HepG2 (cell line): Measurements from ENCODE around the gene TMEM41A. TPM values are rescaled to one million over a fixed set of nuclear protein-coding genes. Genes with fewer than 3 reads are reported as not detected.

Experiments
- ATAC-seq: fragments of 200-7000 bp; cut with Tn5 transposase; 3 replicates; pipeline ENCODE4 v1.9.1; 2020; ENCODE audit warnings: mild to moderate bottlenecking, moderate library complexity
- BruUV-seq: library from RNA; stranded (reverse); fragments of 400-500 nt; replicated peaks from 2 replicates; lab custom pipeline; 2021; lab: Mats Ljungman, UMichigan
- CTCF ChIA-PET: fragments of 300-600 bp; formaldehyde crosslinking; extraction: SDS; loops from one replicate; lab custom pipeline; 2021; ENCODE audit warnings: low total read pairs, inconsistent platforms, low intra/inter-chr PET ratio; lab: Yijun Ruan, JAX
- POLR2A ChIA-PET: fragments of 350-600 bp; sonication (Branson Sonifier 250); formaldehyde crosslinking; loops from one replicate; lab custom pipeline; 2020; ENCODE audit warnings: antibody characterized with exemption, inconsistent platforms; lab: Yijun Ruan, JAX
- DNase-seq: peaks from one replicate; pipeline ENCODE4 v3.0.0-alpha.2; 2015; ENCODE audit warnings: low spot score
- FAIRE-seq: peaks from 3 replicates; lab custom pipeline; 2011; peaks lifted over from hg19 to GRCh38; lab: Jason Lieb, UNC
- H2AFZ ChIP-seq: one replicate; pipeline ENCODE4 v1.6.1; 2011; ENCODE audit warnings: low read length, inconsistent platforms
- H3K27ac ChIP-seq: fragments of 300-600 bp; 3 replicates; pipeline ENCODE4 v1.8.0; 2011; ENCODE audit warnings: mixed run types, mild to moderate bottlenecking, mixed read lengths, low read length, inconsistent platforms; ENCODE audit not compliant: insufficient read depth; ENCODE audit errors: extremely low read length
- H3K27me3 ChIP-seq, 2 experiments: fragments of 200-600 bp in 1 of 2; 2 replicates in 1 of 2; 3 replicates in 1 of 2; pipeline versions ENCODE4 v1.6.0 to v1.8.0; 2011; ENCODE audit warnings: low read length in 2 of 2, mild to moderate bottlenecking in 2 of 2, moderate library complexity in 2 of 2, inconsistent platforms in 1 of 2; ENCODE audit not compliant: insufficient read depth in 2 of 2, control insufficient read depth in 1 of 2
- H3K36me3 ChIP-seq, 2 experiments: fragments of 200-600 bp in 1 of 2; replicated peaks in 1 of 2; 2 replicates in 1 of 2; 3 replicates in 1 of 2; pipeline versions ENCODE4 v1.5.1 to v1.8.0; 2011; ENCODE audit warnings: low read length in 2 of 2, inconsistent platforms in 1 of 2; ENCODE audit not compliant: insufficient read depth in 2 of 2, control insufficient read depth in 1 of 2
- H3K4me1 ChIP-seq: 2 replicates; pipeline ENCODE4 v1.5.1; 2012; ENCODE audit warnings: low read length, inconsistent platforms; ENCODE audit not compliant: insufficient read depth
- H3K4me2 ChIP-seq: 2 replicates; pipeline ENCODE4 v1.6.0; 2011; ENCODE audit warnings: low read depth, low read length, inconsistent platforms
- H3K4me3 ChIP-seq, 3 experiments: fragments of 200-600 bp in 1 of 3; sonication (generic), shearing (Covaris generic) in 1 of 3; replicated peaks in 1 of 3; 2 replicates each; pipeline ENCODE4 v1.5.1; 2011 to 2016; ENCODE audit warnings: low read length in 3 of 3, inconsistent platforms in 2 of 3, low read depth in 2 of 3, mild to moderate bottlenecking in 2 of 3, control low read depth in 1 of 3, mixed read lengths in 1 of 3; ENCODE audit not compliant: insufficient read depth in 1 of 3
- H3K79me2 ChIP-seq: one replicate; pipeline ENCODE4 v1.6.1; 2011; ENCODE audit warnings: low read length, inconsistent platforms; ENCODE audit not compliant: insufficient read depth
- H3K9ac ChIP-seq: 2 replicates; pipeline ENCODE4 v1.6.0; 2011; ENCODE audit warnings: mild to moderate bottlenecking, low read depth, low read length, inconsistent platforms; ENCODE audit not compliant: insufficient read depth
- H3K9me3 ChIP-seq: 2 replicates; pipeline ENCODE4 v1.5.1; 2012; ENCODE audit warnings: mild to moderate bottlenecking, low read length
- H4K20me1 ChIP-seq: 2 replicates; pipeline ENCODE4 v1.6.0; 2011; ENCODE audit warnings: inconsistent platforms, mild to moderate bottlenecking, low read length, moderate library complexity; ENCODE audit not compliant: insufficient read depth
- AGO2 ChIP-seq: fragments of 200-400 bp; formaldehyde crosslinking; optimal IDR thresholded peaks from 2 replicates; pipeline ENCODE3; 2017; ENCODE audit warnings: mild to moderate bottlenecking, low read depth, low read length, moderate library complexity
- FOXO4 ChIP-seq: sonication (generic); formaldehyde crosslinking; conservative IDR thresholded peaks from 2 replicates; pipeline ENCODE4 v1.8.1; 2023; ENCODE audit warnings: missing genetic modification reagents
- IRF2 ChIP-seq: IDR thresholded peaks from 2 replicates; pipeline ENCODE4 v1.6.1; 2018; ENCODE audit warnings: missing genetic modification reagents, missing compliant biosample characterization
- MBD4 ChIP-seq: IDR thresholded peaks from 2 replicates; pipeline ENCODE4 v1.6.1; 2012; ENCODE audit warnings: low read length, inconsistent platforms, borderline replicate concordance
- MNT ChIP-seq: fragments of 450-650 bp; IDR thresholded peaks from 2 replicates; pipeline ENCODE4 v1.6.1; 2016
- NFYC ChIP-seq: IDR thresholded peaks from 2 replicates; pipeline ENCODE4 v1.6.1; 2016; ENCODE audit warnings: missing genetic modification reagents, missing compliant biosample characterization
- POLR2A ChIP-seq, 2 experiments: IDR thresholded peaks; 2 replicates each; pipeline ENCODE4 v1.6.1; 2011; ENCODE audit warnings: low read depth in 2 of 2, low read length in 2 of 2, mild to moderate bottlenecking in 1 of 2, moderate library complexity in 1 of 2; ENCODE audit not compliant: insufficient read depth in 1 of 2
- POLR2G ChIP-seq: fragments of 200-400 bp; formaldehyde crosslinking; IDR thresholded peaks from 2 replicates; pipeline ENCODE4 v1.6.1; 2018; ENCODE audit warnings: mild to moderate bottlenecking, low read depth, low read length, moderate library complexity
- RBM22 ChIP-seq: fragments of 200-400 bp; formaldehyde crosslinking; optimal IDR thresholded peaks from 2 replicates; pipeline ENCODE3; 2017; ENCODE audit warnings: mild to moderate bottlenecking, low read length, moderate library complexity
- TIGD3 ChIP-seq: sonication (generic); formaldehyde crosslinking; IDR thresholded peaks from 2 replicates; pipeline ENCODE4 v1.5.1; 2020; ENCODE audit warnings: mild to moderate bottlenecking, missing genetic modification reagents, borderline replicate concordance
- ZBTB26 ChIP-seq: IDR thresholded peaks from 2 replicates; pipeline ENCODE4 v1.6.1; 2016; ENCODE audit warnings: missing compliant biosample characterization, missing genetic modification reagents, borderline replicate concordance
- ZBTB33 ChIP-seq: sonication (generic); formaldehyde crosslinking; IDR thresholded peaks from 2 replicates; pipeline ENCODE4 v1.4.0; 2020; ENCODE audit warnings: missing genetic modification reagents
- ZNF724P ChIP-seq: sonication (generic); formaldehyde crosslinking; IDR thresholded peaks from 2 replicates; pipeline ENCODE4 v1.8.0; 2022; ENCODE audit warnings: missing genetic modification reagents, borderline replicate concordance
- WGBS: methylation state at CpG from one replicate; pipeline ENCODE4 v1.1.6; 2017; ENCODE audit warnings: low lambda C conversion rate; 5-methylcytosine and 5-hydroxymethylcytosine counted together
- in situ Hi-C: cut with HindIII; loops from 2 replicates; pipeline ENCODE4 v1.10.0; 2017; ENCODE audit warnings: low pct_unique_long_range_greater_than_20kb; ENCODE audit not compliant: extremely low pct_ligation_motif_present
- intact Hi-C: fragments of 100-400 bp; cut with micrococcal nuclease; formaldehyde crosslinking; loops from one replicate; pipeline ENCODE4 v1.10.0; 2022; ENCODE audit not compliant: unreplicated experiment
- polyA plus RNA-seq, 8 experiments: library from polyadenylated mRNA; depleted of rRNA in 3 of 8; stranded (reverse) in 7 of 8; unstranded in 1 of 8; fragments of >200 nt; fragmentation: Illumina TruSeq in 4 of 8; extraction: Trizol in 4 of 8; gene quantifications; 2 replicates each; pipeline versions ENCODE4 v1.2.1 to v1.2.3, GENCODE V29; 2011 to 2016; ENCODE audit warnings: low read depth in 4 of 8, missing spikeins in 1 of 8, mixed read lengths in 1 of 8; ENCODE audit not compliant: insufficient read depth in 1 of 8
- total RNA-seq, 5 experiments: library from RNA; depleted of rRNA; stranded (reverse); fragments of >200 nt; fragmentation: Illumina TruSeq; extraction: Trizol; gene quantifications; 2 replicates each; pipeline ENCODE4 v1.2.3, GENCODE V29; 2016; ENCODE audit warnings: low read depth in 1 of 5

Gene TMEM41A
- total and polyA plus RNA-seq, 2 of the 13 experiments (the other 11 are each of a cell fraction or from before 2014, with no cell fraction given) = 30.0 to 40.0 TPM

GRCh38 chr3:185489462-185489861 is 9.4 kb downstream of the TMEM41A start (continued):
- TF ChIP-seq MNT (no peak), FOXO4 (CRISPR knock-in tag) (no peak), MBD4 (0 out of 2 replicates have a peak, but pooled peaks have one; percentile 28)

GRCh38 chr3:185488465-185488864 is 10.4 kb downstream of the TMEM41A start:
- no peak overlapping the region for H2AFZ ChIP-seq
- DNase-seq (no peak), ATAC-seq (peak; percentile 29), FAIRE-seq (no peak)
- ChIA-PET POLR2A (interaction anchor here (0.9 kb wide), 1 partner anchor 11 kb away, joined by 3 read pairs; the partner anchor contains the start of gene TMEM41A), CTCF (no interaction called here)
- in situ Hi-C loops = no loop called here
- H3K79me2 ChIP-seq = no peaks in the 10 kb centered on the region
- peaks cover 10 to 34% of the 10 kb centered on the region in 2 experiments; a peak in 4 of 5 replicates for H3K36me3 ChIP-seq
- BruUV-seq = no TSS peak
- WGBS = 97% methylated on average over 4 of the region's 5 CpGs
- no peak overlapping the region for H3K4me2 ChIP-seq
- no peak overlapping the region for H3K4me3 ChIP-seq
- no peaks in the 10 kb centered on the region for H3K27me3 ChIP-seq
- TF ChIP-seq POLR2A (IDR thresholded peaks at IDR 0.05; ENCODE audit: insufficient read depth in 1 of 2, low read depth in 2 of 2, low read length in 2 of 2) (0 out of 4 replicates have a peak, but pooled peaks of 1 of the 2 experiments have one; percentile 30), ZNF724P (CRISPR knock-in tag) (no peak), POLR2G (peak; percentile 36; the same call in 1 of the 2 replicates), ZBTB26 (CRISPR knock-in tag) (no peak), ZBTB33 (CRISPR knock-in tag) (no peak), NFYC (CRISPR knock-in tag) (no peak), RBM22 (peak; percentile 45), IRF2 (no peak), TIGD3 (no peak), AGO2 (peak; percentile 48)
- H3K9me3 ChIP-seq = no peaks in the 10 kb centered on the region
- H3K9ac ChIP-seq = no peak overlapping the region
- no peak overlapping the region for H3K27ac ChIP-seq
- no peaks in the 10 kb centered on the region; the same call in 1 of the 2 replicates for H4K20me1 ChIP-seq
- H3K4me1 ChIP-seq = peaks cover 20% of the 10 kb centered on the region
- intact Hi-C loops = no loop called here
